PC-9 (cell line): Measurements from ENCODE around the gene EHBP1.

ENCODE experiments used
- EZH2 ChIP-seq: fragments of 200-600 bp; sonication (generic); IDR thresholded peaks from 2 replicates; pipeline ENCODE4 v1.8.0; 2017; ENCODE audit warnings: antibody characterized with exemption, low read depth
- TF ChIP-seq, protein P1 (sequence below): fragments of 200-600 bp; sonication (generic); conservative IDR thresholded peaks from 2 replicates; pipeline ENCODE4 v1.6.1; 2017; ENCODE audit warnings: mixed run types, antibody characterized with exemption, mild to moderate bottlenecking, moderate library complexity

- TF ChIP-seq, protein P1, sequence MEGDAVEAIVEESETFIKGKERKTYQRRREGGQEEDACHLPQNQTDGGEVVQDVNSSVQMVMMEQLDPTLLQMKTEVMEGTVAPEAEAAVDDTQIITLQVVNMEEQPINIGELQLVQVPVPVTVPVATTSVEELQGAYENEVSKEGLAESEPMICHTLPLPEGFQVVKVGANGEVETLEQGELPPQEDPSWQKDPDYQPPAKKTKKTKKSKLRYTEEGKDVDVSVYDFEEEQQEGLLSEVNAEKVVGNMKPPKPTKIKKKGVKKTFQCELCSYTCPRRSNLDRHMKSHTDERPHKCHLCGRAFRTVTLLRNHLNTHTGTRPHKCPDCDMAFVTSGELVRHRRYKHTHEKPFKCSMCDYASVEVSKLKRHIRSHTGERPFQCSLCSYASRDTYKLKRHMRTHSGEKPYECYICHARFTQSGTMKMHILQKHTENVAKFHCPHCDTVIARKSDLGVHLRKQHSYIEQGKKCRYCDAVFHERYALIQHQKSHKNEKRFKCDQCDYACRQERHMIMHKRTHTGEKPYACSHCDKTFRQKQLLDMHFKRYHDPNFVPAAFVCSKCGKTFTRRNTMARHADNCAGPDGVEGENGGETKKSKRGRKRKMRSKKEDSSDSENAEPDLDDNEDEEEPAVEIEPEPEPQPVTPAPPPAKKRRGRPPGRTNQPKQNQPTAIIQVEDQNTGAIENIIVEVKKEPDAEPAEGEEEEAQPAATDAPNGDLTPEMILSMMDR: no peak
- no peak for TF ChIP-seq EZH2
Observed at GRCh38 chr2:63081404-63081803, 375.9 kb downstream of the EHBP1 start.
